GM20431 (cell line): Measurements from ENCODE around the gene KRAS.

Source experiments
- in situ Hi-C: fragments of 300-500 bp; cut with MseI, MboI; formaldehyde crosslinking; loops from one replicate; pipeline ENCODE4 v1.15.0; 2020; ENCODE audit warnings: low sequenced_read_pairs; ENCODE audit not compliant: unreplicated experiment

Gene KRAS

DNA sequence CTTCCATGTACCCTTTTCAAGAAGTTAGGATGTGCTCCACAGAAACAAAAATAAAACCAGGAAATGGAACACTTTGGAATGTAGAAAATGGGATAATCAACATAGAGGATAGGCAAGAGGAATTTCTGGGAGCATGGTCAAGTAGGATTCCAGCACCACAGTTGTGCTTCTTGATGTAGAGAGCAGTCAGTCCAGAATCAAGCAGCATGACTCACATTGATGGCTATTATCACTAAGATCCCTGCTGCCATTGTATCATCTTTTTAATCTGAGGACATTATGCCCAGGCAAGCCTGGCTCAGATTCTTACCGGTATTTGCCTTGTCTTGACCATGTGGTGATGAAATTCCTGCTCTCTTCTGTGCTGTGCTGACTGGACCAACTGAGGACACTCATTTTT is 50.0 kb downstream of the KRAS start:
- in situ Hi-C loops = no loop called here

DNA sequence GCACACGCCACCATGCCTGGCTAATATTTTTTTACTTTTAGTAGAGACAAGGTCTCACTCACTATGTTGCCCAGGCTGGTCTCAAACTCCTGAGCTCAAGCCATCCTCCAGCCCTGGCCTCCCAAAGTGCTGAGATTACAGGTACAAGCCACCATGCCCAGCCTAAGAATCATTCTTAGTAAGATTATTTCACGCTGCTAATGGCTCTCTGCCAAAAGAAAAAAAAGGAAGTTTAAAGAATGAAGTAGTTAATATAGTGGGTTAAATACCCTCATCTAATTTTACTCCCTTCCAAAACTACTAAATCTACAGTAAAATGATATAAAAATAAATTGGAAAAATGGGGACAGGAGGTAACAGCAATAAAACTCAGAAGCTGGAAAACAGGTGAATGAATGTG is 53.1 kb downstream of the KRAS start:
- in situ Hi-C loops = no loop called here

DNA sequence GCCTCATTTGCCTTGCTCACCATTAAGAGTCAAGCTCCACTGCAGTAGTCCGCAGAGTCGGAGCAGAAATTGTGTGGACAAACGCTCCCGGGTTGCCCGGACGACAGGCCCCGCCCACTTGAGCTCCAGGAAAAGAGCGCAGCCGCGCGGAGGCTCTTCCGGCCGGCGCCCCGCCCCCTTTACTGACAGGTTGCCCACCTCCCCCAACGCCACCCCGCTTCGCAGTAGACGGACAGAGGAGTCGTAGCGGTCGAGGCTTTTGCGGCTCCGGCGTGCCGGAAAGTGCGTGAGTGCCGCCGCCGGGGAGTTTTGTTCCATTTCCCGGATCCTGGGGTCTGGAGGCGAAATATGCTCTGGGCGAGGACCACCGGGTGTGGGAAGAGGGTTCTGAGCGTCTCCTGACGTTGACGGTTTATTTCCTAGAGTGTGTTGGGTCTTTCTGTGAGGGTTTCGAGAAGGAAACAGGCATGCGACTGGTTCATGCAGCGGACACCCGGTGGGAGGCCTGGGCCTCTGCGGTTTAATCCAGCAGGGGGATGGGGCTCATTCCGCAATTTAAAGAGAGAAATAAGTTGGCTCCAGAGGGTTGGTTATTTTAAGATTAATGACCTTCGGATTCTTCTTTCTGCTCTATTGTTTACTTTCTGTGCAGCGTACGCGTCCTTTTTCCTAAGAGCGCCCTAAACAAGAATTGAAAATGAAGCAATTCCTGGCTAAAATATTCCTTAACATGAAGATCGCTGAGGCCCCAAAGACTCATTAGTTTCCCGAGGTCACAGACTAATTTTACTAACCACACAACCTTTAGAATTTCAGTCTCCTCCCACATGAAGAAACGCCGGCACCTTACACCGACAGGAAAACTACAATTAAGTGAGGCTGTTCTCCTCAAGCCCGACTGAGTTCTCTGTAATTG is 55.4 kb downstream of the KRAS start, which contains the start of the genes DNAI7 and ETFRF1:
Gene DNAI7 (minus strand): TSS at position 105 of the 916 bp plus-strand sequence. CDS start 82 bp downstream, at position 23.
Gene ETFRF1 (plus strand): TSS at position 182 of the 916 bp plus-strand sequence. CDS start 8,720 bp downstream, outside the sequence.
- in situ Hi-C loops = no loop called here

DNA sequence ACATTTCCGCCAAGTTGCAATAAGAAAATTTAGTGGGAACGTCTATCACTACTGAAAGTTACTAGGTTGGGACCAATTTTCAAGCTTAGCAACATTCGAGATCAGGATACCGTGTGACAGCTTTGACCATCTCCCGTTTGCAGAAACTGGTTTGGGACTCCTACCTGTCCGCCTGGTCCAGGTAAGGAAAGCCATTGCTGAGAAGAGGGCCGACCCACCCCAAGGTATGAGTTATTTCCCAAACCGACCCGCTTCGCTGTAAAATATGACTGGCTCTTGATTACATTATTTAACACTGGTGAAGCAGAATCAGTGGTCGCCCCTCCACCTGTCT is 56.0 kb downstream of the KRAS start:
- in situ Hi-C loops = no loop called here

DNA sequence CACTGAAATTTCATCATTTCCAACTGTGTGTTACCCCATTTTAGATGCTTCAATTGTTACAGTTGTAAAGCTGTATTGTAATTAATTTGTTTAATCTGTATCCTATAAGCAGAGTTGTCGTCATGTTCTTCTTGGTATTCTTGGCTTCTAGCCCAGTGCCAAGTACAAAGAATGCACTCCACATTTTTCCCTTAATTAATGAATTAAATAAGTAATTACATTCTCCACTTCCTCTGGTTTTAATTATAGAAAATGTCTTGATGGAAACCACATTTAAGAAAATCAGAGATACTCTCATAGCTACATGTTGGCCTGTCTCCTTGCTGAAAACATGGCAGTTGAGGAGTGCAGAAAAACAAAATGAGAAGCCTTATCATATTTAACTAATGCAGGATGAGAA is 56.5 kb downstream of the KRAS start:
- in situ Hi-C loops = no loop called here

DNA sequence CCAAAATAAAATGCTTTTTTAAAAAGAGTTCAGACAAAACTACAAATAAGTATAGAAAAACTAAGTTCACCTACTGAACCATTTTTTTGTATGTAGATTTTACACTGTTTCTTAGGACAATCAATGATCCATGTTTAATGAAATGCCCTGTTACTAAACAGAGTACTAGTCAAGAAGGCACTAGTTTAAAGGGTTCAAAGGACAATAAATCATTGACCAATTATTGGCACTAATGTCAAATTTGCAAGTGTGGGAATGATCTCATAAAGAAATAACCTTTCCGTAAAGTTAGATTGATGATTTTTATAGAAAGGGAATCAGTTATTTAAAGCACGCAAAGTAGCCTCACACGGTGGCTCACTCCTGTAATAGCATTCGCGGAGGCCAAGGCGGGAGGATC is 59.9 kb downstream of the KRAS start:
- in situ Hi-C loops = no loop called here

DNA sequence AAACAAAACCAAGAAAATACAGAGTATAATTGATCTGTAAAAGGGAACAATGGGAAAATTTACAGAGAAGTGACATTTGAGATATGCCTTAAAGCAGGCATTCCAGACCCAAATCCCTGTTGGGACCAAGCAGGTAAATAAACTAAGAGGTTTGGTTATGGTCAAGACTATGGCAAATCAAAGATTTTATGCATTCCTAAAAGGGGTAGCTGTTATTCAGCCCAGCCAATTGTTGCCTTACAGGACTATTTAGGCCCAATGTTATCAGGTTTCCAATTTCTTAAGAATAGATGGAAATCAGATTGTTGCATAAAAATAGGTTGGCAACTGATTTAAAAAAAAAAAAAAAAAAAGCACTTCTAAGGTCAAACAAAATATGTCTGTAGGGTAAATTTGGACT is 61.1 kb downstream of the KRAS start:
- in situ Hi-C loops = no loop called here

DNA sequence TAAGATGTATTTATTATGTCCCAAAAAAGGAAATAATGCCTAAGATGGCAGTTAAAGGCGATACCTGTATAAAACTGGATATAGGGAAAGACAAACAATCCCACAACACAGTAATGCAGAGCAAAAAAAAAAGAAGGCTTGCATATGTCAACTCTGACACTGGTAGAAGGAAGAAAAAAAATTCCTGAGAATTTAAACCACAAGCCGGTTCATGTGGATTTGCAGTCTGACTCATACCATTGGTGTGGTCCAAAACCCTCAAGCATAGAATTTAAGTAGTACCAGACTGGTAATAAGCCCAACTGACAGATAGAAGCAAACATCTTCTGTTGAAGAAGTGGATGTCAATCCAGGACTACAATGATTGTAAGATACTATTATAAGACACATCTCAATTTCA is 62.9 kb downstream of the KRAS start:
- in situ Hi-C loops = no loop called here

DNA sequence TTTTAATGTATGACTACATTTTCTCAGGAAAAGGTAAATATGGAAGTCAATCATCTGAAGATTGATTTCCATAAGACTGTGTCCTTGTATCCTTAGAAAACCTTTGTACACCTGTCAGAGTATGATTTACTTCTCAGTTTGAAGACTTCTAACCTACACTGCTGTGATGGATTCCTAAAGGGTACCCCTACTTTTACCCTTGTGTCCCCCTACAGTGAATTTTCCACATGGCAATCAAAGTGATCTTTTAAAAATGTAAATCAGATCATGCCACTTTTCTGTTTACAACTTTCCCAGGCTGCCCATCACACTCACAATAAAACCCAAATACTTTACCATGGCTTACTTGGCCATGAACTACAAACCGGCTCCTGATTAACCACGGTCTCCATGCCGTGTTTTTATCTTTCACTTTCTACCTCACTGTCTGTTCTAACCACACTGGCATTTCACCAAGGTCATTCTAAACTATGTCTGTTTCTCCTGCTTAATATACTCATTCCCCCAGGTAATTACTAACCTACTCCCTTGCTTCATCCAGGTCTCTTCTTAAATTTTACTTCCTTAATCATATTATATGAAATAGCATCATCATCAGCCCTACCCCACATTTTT is 63.8 kb downstream of the KRAS start:
- in situ Hi-C loops = no loop called here

DNA sequence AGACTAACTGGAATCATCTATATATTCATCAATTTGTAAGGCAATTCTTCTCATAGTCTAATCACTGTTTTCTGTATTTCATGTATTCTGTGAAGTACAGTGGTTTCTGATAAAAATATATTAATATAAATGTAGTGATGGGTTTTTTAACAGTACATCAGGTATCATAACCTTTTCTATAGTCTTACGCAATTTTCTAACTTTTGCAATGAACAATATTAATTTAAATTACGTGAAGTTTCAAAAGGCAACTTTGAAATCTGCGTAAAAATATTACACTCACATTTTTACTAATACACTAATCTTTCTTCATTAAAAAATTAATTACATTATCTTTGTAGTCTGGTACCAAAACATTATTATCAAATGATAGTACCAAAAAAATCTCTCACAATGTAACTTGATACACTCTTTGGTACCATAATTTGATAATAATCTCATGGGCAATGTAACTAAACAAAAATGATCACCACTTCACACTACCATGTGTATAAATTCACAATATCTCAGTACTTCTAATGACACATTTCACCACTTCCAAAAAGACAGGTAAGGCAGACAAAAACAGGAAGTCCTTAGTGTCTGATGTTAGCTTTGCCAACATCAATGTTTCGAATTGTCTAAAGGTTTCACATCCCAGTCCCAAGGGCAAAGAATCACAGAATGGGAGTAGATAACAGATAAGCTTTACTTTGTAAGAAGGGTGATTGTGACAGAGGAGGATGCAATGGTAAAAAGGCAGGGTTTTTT is 64.5 kb downstream of the KRAS start:
- in situ Hi-C loops = no loop called here

DNA sequence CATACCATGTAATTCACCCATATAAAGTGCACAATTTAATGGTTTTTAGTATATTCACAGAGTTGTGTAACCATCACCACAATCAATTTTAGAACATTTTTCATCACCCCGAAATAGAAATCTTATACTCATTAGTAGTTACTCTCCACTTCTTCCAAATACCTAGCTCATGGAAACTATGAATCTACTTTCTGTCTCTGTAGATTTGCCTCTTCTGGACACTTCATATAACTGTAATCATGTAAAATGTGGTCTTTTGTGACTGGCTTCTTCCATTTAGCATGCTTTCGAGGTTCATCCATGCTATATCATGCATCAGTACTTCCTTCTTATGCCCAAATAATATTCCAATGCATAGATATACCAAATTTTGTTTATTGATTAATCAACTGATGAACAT is 66.6 kb downstream of the KRAS start:
- in situ Hi-C loops = no loop called here

DNA sequence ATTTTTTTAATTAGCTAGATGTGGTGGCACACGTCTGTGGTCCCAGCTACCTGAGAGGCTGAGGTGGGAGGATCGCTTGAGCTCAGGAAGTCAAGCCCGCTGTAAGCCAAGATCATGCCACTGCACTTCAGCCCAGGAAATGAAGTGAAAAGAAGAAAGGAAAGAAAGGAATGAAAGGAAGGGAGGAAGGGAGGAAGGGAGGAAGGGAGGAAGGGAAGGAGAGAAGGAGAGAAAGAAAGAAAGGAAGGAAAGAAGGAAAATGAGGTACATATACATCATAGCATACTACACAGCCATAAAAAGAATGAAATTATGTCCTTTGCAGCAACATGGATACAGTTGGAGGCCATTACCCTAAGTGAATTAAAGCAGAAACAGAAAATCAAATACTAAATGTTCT is 68.0 kb downstream of the KRAS start:
- in situ Hi-C loops = no loop called here

DNA sequence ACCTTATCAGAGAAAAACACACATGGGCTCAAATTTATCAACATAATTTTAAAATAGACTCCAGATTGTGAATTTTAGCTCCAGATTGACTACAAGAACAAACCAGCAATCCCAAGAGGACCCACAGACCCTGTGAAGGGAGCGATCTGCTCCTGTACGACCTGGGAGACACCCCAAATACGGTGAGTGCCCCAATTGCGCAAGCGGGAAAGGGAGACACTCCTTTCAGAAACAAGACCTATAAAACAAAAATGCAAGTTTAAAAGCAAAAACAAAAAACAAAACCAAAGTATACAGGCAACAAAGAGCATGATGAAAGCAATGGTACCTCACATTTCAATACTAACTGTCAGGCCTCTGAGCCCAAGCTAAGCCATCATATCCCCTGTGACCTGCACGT is 87.9 kb downstream of the KRAS start:
- in situ Hi-C loops = no loop called here

DNA sequence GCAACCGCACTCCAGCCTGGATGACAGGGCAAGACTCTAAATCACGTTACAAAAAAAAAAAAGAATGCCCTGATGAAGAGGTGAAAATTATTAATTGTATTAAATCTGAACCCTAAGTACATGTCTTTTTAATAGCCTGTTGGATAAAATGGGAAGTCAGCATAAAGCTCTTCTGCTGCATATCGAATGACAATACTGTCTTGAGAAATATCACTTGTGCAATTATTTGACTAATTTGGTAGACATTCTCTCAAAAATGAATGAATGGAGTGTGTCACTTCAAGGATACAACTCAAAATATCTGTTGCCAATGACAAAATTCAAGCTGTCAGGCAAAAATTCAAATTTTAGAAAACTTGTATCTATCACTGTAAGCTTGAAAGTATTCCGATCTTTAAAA is 94.7 kb downstream of the KRAS start:
- in situ Hi-C loops = no loop called here

DNA sequence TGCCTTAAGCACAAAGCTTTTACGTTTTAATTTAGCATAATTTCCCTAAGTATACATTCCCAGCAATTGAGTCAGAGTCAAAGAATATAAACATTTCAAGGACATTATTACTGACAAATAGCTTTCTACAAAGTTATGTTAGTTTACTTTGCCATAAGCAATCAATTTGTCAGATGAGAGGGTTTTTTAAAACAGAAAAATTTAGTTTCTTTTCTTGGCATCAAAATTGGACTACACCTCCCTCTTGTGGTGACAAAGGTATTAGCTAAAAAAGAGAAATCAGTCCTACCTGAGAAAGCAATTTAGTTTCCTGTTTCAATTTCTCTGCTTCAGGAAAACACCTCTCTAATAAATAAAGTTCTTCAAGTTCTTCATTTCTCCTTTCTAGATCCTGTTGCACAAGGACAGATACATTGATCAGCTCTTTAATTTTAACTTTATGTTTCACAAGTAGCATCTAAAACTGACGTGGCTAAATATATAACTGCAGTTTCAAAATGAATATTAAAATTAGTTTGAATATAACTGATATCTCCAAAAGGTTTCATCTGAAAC is 95.6 kb downstream of the KRAS start:
- in situ Hi-C loops = no loop called here
